AG09309 (cell line): ENCODE measurements around the gene CDIPT.
"Not testable (repeated sequence)": the region's sequence is repeated elsewhere in the genome, so short reads cannot be mapped to it uniquely, and the experiment has no call there.

ENCODE experiments used
- DNase-seq: peaks from one replicate; pipeline ENCODE4 v3.0.0-alpha.2; 2010; ENCODE audit warnings: low read depth
- H3K4me3 ChIP-seq: 2 replicates; pipeline ENCODE4 v1.5.1; 2011; ENCODE audit warnings: mild to moderate bottlenecking, low read depth, low read length, moderate library complexity; ENCODE audit not compliant: control insufficient read depth
- CTCF ChIP-seq: IDR thresholded peaks from 2 replicates; pipeline ENCODE4 v1.5.1; 2011; ENCODE audit warnings: mild to moderate bottlenecking, low read depth, low read length, inconsistent platforms; ENCODE audit not compliant: insufficient read depth, control insufficient read depth; ENCODE audit errors: missing control alignments

Gene CDIPT

DNA sequence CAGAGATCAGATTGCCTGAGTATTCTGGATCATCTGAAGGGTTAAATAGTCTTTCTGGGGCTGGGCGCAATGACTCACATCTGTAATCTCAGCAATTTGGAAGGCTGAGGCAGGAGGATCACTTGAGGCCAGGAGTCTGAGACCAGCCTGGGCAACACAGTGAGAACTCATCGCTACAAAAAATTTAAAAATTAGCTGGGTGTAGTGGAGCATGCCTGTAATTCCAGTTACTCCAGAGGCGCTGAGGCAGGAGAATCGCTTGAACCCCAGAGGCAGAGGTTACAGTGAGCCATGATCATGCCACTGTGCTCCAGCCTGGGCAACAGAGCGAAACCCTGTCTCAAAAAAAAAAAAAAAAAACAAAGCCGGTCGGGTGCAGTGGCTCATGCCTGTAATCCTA is 27.1 kb downstream of the CDIPT start:
- DNase-seq, result no peak
- H3K4me3 ChIP-seq, result no peak overlapping the region
- no peak for TF ChIP-seq CTCF

DNA sequence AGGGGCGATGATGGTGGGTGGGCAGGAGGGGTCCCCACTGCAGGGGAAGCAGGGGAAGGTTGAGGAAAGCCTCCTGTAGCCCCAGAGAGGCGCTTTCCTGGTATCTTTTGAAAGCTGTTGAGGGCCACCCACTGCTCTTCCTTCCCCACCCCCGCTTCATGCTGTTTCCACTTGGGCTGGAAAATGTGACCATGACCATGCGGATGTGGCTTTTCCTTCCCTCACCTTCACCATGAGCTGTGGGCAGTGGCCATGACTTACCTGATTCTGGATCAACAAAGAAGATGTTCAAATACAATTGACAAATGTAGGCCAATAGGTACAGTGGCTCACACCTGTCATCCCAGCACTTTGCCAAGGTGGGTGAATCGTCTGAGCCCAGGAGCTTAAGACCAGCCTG is 28.9 kb downstream of the CDIPT start:
- no peak overlapping the region for H3K4me3 ChIP-seq
- no peak for DNase-seq
- TF ChIP-seq CTCF, result no peak

- not testable (repeated sequence) for H3K4me3 ChIP-seq, DNase-seq
Measured at GRCh38 chr16:29833219-29833618, 29.8 kb downstream of the CDIPT start.

DNA sequence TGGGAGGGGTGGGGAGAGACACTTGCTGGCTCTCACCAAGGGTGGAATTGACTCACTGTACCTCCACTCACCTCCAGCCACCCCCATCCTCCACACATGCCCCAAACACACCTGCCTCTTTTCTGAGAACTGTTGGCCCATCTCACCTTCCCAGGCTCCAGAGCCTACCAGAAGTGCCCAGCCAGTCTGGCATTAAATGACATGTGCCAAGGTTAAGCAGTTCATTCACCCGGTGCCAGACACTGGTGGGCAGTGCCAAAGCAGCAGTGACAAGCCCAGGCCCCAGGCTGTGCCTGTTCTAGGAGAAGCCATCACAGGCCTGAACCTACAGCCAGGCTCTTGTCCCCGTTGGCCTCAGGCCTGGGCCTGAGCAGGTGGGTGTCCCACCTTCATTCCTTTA is 31.5 kb downstream of the CDIPT start:
- TF ChIP-seq CTCF, result no peak
- DNase-seq, result no peak
- no peak overlapping the region for H3K4me3 ChIP-seq

- no peak overlapping the region for H3K4me3 ChIP-seq
- no peak for TF ChIP-seq CTCF
- DNase-seq, result no peak
Measured at GRCh38 chr16:29830774-29831173, 32.3 kb downstream of the CDIPT start.

DNA sequence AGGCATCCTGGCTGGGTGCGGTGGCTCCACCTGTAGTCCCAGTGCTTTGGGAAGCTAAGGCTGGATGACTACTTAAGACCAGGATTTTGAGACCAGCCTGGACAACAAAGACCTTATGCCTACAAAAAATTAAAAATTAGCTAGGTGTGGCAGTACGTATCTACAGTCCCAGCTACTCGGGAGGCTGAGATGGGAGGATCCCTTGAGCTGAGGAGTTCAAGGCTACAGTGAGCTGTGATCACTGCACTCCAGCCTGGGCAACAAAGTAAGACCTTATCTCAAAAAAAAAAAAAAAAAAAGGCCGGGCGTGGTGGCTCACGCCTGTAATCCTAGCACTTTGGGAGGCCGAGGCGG is 36.7 kb downstream of the CDIPT start:
- no peak for DNase-seq
- no peak for TF ChIP-seq CTCF
- no peak overlapping the region for H3K4me3 ChIP-seq

DNA sequence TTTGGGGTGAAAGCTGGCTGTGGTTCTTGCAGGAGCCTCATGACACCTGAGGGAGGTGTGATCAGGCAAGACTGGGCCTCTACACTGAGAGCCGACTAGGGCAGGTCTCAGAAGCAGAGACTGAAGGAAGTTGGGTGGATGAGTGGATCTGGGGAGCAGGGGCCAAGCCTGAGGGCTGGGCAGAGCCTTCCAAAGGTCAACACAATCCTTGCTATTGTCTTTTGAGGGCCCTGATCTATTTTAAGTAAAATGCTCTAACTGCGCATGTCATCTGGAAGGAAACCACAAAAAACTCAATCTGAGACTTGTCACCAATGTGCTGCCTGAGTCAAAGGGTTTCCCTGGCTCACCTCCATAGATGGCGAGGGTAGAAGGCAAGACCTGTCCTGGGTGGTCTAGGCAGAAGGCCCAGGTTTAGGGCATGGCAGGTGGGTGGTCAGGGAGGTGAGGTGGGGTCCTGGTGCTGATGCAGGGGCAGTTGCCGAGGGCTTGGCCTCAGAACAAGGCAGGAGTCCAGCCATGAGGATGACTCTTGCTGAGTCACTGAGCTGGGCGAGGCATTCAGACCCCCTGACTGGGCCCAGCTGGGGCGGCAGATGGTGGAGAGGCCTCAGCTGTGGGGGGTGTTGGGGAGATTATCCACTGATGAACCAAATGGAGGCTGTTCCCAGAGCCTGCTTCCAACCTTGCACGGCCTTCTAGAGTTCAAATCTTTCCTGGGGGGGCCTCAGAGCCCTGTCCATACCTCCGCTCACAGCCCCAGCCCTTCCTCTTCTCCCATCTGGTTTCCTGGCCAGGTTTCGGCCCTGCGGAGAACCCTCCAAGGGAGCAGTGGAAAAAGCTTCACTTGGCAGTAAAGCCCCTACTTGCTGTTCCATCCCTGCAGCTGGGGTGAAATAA is 37.6 kb downstream of the CDIPT start:
- DNase-seq, result no peak
- no peak for TF ChIP-seq CTCF
- peak overlapping the region; percentile 18 for H3K4me3 ChIP-seq
